B cell (primary cell): ENCODE measurements around the gene HOXC6. TPM values are rescaled to one million over a fixed set of nuclear protein-coding genes. Genes with fewer than 3 reads are reported as not detected.

ENCODE experiments used
- ATAC-seq: fragments of 200-7000 bp; cut with Tn5 transposase; one replicate; pipeline ENCODE4 v1.10.0; 2021; ENCODE audit warnings: low read depth, mild to moderate bottlenecking, moderate number of reproducible peaks, moderate library complexity
- CTCF ChIA-PET: fragments of 350-600 bp; sonication (Branson Sonifier 250); formaldehyde crosslinking; loops from one replicate; lab custom pipeline; 2021; ENCODE audit warnings: antibody characterized with exemption, inconsistent platforms; lab: Charles Lee
- POLR2A ChIA-PET: fragments of 350-600 bp; sonication (Branson Sonifier 250); formaldehyde crosslinking; loops from one replicate; lab custom pipeline; 2021; ENCODE audit warnings: antibody characterized with exemption; lab: Charles Lee
- DNase-seq: peaks from one replicate; pipeline ENCODE4 v3.0.0; 2013
- H2AFZ ChIP-seq: 2 replicates; pipeline ENCODE4 v1.6.1; 2012; ENCODE audit warnings: mild to moderate bottlenecking, low read depth, low read length; ENCODE audit not compliant: insufficient read depth, poor library complexity, severe bottlenecking
- H3K27ac ChIP-seq, 2 donors: 1 replicate in 1 of 2; 2 replicates in 1 of 2; pipeline ENCODE4 v1.5.1; 2012 to 2013; ENCODE audit warnings: low read length in 2 of 2, mild to moderate bottlenecking in 2 of 2, moderate library complexity in 1 of 2
- H3K27me3 ChIP-seq, 4 experiments: fragments of 200-600 bp in 1 of 4; sonication (generic) in 1 of 4; replicated peaks in 1 of 4; 1 replicate in 2 of 4; 2 replicates in 2 of 4; pipeline versions ENCODE4 v1.6.1 to v1.7.0; 2013 to 2016; ENCODE audit warnings: low read length in 3 of 4, mild to moderate bottlenecking in 2 of 4, mixed read lengths in 1 of 4, moderate library complexity in 1 of 4; ENCODE audit not compliant: insufficient read depth in 4 of 4, control insufficient read depth in 3 of 4; ENCODE audit errors: control extremely low read depth in 1 of 4
- H3K36me3 ChIP-seq, 2 experiments: replicated peaks in 1 of 2; 1 replicate in 1 of 2; 2 replicates in 1 of 2; pipeline versions ENCODE4 v1.6.1 to v1.7.1; 2013; ENCODE audit warnings: low read length in 1 of 2; ENCODE audit not compliant: insufficient read depth in 2 of 2, control insufficient read depth in 1 of 2; ENCODE audit errors: control extremely low read depth in 1 of 2, extremely low read depth in 1 of 2
- H3K4me1 ChIP-seq, 2 donors: fragments of 200-600 bp in 1 of 2; sonication (generic) in 1 of 2; 1 replicate in 1 of 2; 2 replicates in 1 of 2; pipeline versions ENCODE4 v1.5.1 to v1.6.1; 2013 to 2017; ENCODE audit warnings: low read length in 2 of 2; ENCODE audit not compliant: control insufficient read depth in 2 of 2, insufficient read depth in 2 of 2
- H3K4me2 ChIP-seq: replicated peaks from 2 replicates; pipeline ENCODE3; 2012; ENCODE audit warnings: mild to moderate bottlenecking, low read depth, low read length; ENCODE audit not compliant: poor library complexity, severe bottlenecking
- H3K4me3 ChIP-seq, 5 experiments: fragments of 200-600 bp in 1 of 5; sonication (generic) in 1 of 5; 1 replicate in 3 of 5; 2 replicates in 2 of 5; pipeline versions ENCODE4 v1.5.1 to v1.7.0; 2011 to 2016; ENCODE audit warnings: low read length in 4 of 5, mild to moderate bottlenecking in 4 of 5, low read depth in 2 of 5, control low read depth in 1 of 5, moderate library complexity in 1 of 5; ENCODE audit not compliant: insufficient read depth in 1 of 5; ENCODE audit errors: control extremely low read depth in 1 of 5, extremely low read depth in 1 of 5
- H3K79me2 ChIP-seq: fragments of 200-600 bp; sonication (generic); one replicate; pipeline ENCODE4 v1.6.0; 2016; ENCODE audit warnings: low read length; ENCODE audit not compliant: control insufficient read depth, insufficient read depth
- H3K9ac ChIP-seq: fragments of 200-600 bp; sonication (generic); 2 replicates; pipeline ENCODE4 v1.6.1; 2017; ENCODE audit warnings: mild to moderate bottlenecking, low read length, moderate library complexity
- H3K9me3 ChIP-seq, 3 donors: one replicate each; pipeline versions ENCODE4 v1.6.1 to v1.7.1; 2013; ENCODE audit warnings: low read length in 2 of 3; ENCODE audit not compliant: control insufficient read depth in 2 of 3, insufficient read depth in 1 of 3; ENCODE audit errors: control extremely low read depth in 1 of 3
- H4K20me1 ChIP-seq: 2 replicates; pipeline ENCODE4 v1.6.0; 2012; ENCODE audit warnings: mild to moderate bottlenecking, low read length; ENCODE audit not compliant: insufficient read depth, control insufficient read depth, poor library complexity, severe bottlenecking
- H3K27ac Mint-ChIP-seq: one replicate; pipeline ENCODE4 v1.8.0; 2021; ENCODE audit warnings: mixed read lengths
- H3K27me3 Mint-ChIP-seq: one replicate; pipeline ENCODE4 v1.8.0; 2021; ENCODE audit warnings: mixed read lengths
- H3K4me1 Mint-ChIP-seq: one replicate; pipeline ENCODE4 v1.8.0; 2021; ENCODE audit warnings: mixed read lengths
- H3K4me3 Mint-ChIP-seq: one replicate; pipeline ENCODE4 v1.8.0; 2021; ENCODE audit warnings: mixed read lengths
- H3K9me3 Mint-ChIP-seq: one replicate; pipeline ENCODE4 v1.8.0; 2022; ENCODE audit warnings: mixed read lengths; ENCODE audit not compliant: insufficient read depth
- CTCF ChIP-seq: fragments of 200-600 bp; IDR thresholded peaks from one replicate; pipeline ENCODE4 v1.8.0; 2022; ENCODE audit warnings: antibody characterized with exemption, mild to moderate bottlenecking
- EZH2 ChIP-seq: IDR thresholded peaks from 2 replicates; pipeline ENCODE4 v1.6.1; 2012; ENCODE audit warnings: borderline replicate concordance, low read depth, mild to moderate bottlenecking, moderate library complexity, low read length; ENCODE audit not compliant: insufficient read depth, poor library complexity, severe bottlenecking
- WGBS: methylation state at CpG from one replicate; pipeline ENCODE4 v1.1.5; 2013; ENCODE audit warnings: missing lambda C conversion rate; ENCODE audit not compliant: insufficient coverage; 5-methylcytosine and 5-hydroxymethylcytosine counted together
- intact Hi-C: fragments of 100-400 bp; cut with micrococcal nuclease; formaldehyde crosslinking; loops from one replicate; pipeline ENCODE4 v1.10.0; 2022
- polyA plus RNA-seq: library from polyadenylated mRNA; depleted of rRNA; stranded (reverse); fragments of >200 nt; gene quantifications from 2 replicates; pipeline ENCODE4 v1.2.3, GENCODE V29; 2012
- total RNA-seq, 2 donors: library from RNA; stranded (reverse); fragments of 120-200 nt in 1 of 2; gene quantifications; 1 replicate in 1 of 2; 2 replicates in 1 of 2; pipeline versions ENCODE4 v1.2.3 to v1.2.4, GENCODE V29; 2013 to 2022

HOXC6 gene
- total and polyA plus RNA-seq, 2 donors (not counting 1 experiment from before 2014, with no cell fraction given) = not detected

DNA sequence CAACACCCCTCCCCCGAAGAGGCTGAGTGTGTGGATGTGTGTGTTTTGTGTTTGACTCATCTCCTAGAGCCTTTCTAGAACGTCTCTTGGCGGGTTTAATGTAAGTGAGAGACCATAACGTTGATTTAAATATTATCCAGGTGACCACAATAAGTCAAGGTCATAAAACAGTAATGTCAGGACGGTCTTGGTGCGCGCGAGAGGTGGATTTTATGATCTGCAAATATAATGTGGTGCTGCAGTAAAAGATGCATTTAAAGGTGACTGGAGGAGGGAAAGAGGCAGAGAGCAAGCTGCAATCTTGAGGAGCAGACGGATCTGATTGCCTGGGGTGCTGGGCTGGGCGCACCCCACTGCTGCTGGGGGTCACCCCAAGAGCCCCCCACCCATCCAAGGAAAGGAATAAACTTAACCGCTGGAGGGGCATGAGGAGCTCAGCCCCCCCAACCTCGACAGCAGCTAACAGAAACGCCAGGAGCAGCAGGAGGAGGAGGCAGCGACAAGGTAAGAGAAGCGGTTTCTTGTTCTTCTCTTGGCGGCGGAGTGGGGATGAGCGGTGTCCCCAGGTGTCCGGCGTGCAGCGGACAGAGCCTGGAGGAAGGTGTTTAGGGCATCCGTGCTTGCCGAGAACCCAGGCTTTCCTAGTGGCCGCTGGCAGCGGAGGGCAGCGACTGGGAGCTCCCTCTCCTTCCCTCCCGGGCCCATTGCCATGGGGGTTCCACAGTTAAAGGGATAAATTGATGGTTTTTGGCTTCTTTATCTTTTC lies 37.7 kb upstream of the HOXC6 start:
- H3K27me3 ChIP-seq = peaks cover 0 to 99% (median 91%) of the 10 kb centered on the region in 4 experiments
- ChIA-PET CTCF (interaction anchor here (1.0 to 2.8 kb wide), 7 partner anchors 14 to 211 kb away, joined by 3 to 11 read pairs (median 5); no protein-coding TSS in a partner anchor), POLR2A (no interaction called here)
- no peak overlapping the region for H2AFZ ChIP-seq
- H3K9ac ChIP-seq = no peak overlapping the region
- Mint-ChIP-seq H3K4me3 (no peak overlapping the region), H3K4me1 (peaks cover 35% of the 10 kb centered on the region), H3K9me3 (no peaks in the 10 kb centered on the region), H3K27me3 (peaks cover 92% of the 10 kb centered on the region), H3K27ac (no peak overlapping the region)
- H3K4me3 ChIP-seq = no peak overlapping the region
- no peak for DNase-seq
- H3K4me2 ChIP-seq = no peak overlapping the region
- no peaks in the 10 kb centered on the region for H3K79me2 ChIP-seq
- no peak for TF ChIP-seq CTCF
- no peak for TF ChIP-seq EZH2
- WGBS = 13% methylated on average over 19 of the region's 27 CpGs
- H3K36me3 ChIP-seq = no peaks in the 10 kb centered on the region
- intact Hi-C loops = no loop called here
- H4K20me1 ChIP-seq = no peaks in the 10 kb centered on the region
- ATAC-seq = no peak
- H3K9me3 ChIP-seq = peaks cover 0 to 62% (median 0%) of the 10 kb centered on the region in 3 donors
- H3K4me1 ChIP-seq = peaks cover 27 to 54% of the 10 kb centered on the region in 2 donors
- H3K27ac ChIP-seq = no peak overlapping the region

DNA sequence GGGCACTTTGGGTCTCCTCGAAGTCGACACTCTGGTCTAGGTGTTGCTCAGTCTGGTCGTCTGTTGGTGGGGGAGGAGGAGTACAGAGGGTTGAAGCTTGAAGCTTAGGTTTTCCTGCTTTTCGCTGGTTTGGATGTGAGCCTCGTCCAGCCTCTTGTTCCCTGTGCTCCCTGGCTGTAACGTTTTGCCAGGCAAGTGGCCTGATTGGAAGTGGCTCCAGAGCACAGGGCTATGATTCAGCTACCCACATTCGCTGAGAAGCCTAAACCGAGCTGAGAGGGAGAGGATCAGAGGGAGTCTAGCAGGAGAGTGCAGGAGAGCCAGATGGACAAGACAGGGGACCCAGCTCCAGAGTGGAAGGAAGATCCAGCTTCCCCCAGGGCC lies 37.2 kb upstream of the HOXC6 start:
- Mint-ChIP-seq H3K27ac (no peak overlapping the region), H3K27me3 (peaks cover 95% of the 10 kb centered on the region), H3K4me3 (no peak overlapping the region), H3K9me3 (no peaks in the 10 kb centered on the region), H3K4me1 (peaks cover 39% of the 10 kb centered on the region)
- 13% methylated on average over 8 of the region's 8 CpGs for WGBS
- Histone ChIP-seq H3K27me3 (peaks cover 0 to 99% (median 90%) of the 10 kb centered on the region in 4 experiments), H3K4me3 (no peak overlapping the region), H3K9ac (no peak overlapping the region), H3K4me1 (peaks cover 27 to 54% of the 10 kb centered on the region in 2 donors), H3K4me2 (no peak overlapping the region), H3K9me3 (peaks cover 0 to 58% (median 0%) of the 10 kb centered on the region in 3 donors), H2AFZ (no peak overlapping the region), H3K27ac (no peak overlapping the region), H4K20me1 (no peaks in the 10 kb centered on the region), H3K79me2 (no peaks in the 10 kb centered on the region), H3K36me3 (no peaks in the 10 kb centered on the region)
- intact Hi-C loops = no loop called here
- TF ChIP-seq CTCF (no peak), EZH2 (no peak)
- ChIA-PET POLR2A (no interaction called here), CTCF (interaction anchor here (1.2 to 2.8 kb wide), 5 partner anchors 13 to 211 kb away, joined by 3 to 11 read pairs (median 5); no protein-coding TSS in a partner anchor)
- no peak for DNase-seq
- ATAC-seq = no peak
